WI38 (cell line): ENCODE measurements around the gene PHACTR3.

Source experiments
- H3K4me3 ChIP-seq: 2 replicates; pipeline ENCODE4 v1.5.1; 2011; ENCODE audit warnings: low read depth, mild to moderate bottlenecking, control low read depth, low read length
- TF ChIP-seq, protein P1 (sequence below): IDR thresholded peaks from 2 replicates; pipeline ENCODE4 v1.5.1; 2012; ENCODE audit warnings: low read depth, mild to moderate bottlenecking, control low read depth, low read length

PHACTR3 gene

DNA sequence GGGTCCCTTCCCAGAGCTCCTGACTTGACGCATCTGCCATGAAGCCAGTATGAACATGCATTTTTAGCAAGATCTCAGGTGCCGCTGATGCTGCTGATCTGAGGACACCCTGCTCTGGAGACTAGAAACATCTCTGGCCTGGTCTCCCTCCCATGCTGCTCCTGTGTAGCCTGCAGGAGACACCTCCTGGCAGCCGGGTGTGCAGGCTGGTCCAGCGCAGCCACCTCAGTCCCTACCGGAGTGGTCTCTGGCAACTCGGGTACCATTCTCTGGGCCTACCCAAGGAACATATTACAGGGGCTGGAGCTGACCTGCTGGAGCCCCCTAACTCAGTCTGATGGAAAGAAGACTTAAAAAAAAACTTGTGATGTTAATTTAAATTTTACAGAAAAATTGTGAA is 20.1 kb downstream of the PHACTR3 start:
- TF ChIP-seq, protein P1, sequence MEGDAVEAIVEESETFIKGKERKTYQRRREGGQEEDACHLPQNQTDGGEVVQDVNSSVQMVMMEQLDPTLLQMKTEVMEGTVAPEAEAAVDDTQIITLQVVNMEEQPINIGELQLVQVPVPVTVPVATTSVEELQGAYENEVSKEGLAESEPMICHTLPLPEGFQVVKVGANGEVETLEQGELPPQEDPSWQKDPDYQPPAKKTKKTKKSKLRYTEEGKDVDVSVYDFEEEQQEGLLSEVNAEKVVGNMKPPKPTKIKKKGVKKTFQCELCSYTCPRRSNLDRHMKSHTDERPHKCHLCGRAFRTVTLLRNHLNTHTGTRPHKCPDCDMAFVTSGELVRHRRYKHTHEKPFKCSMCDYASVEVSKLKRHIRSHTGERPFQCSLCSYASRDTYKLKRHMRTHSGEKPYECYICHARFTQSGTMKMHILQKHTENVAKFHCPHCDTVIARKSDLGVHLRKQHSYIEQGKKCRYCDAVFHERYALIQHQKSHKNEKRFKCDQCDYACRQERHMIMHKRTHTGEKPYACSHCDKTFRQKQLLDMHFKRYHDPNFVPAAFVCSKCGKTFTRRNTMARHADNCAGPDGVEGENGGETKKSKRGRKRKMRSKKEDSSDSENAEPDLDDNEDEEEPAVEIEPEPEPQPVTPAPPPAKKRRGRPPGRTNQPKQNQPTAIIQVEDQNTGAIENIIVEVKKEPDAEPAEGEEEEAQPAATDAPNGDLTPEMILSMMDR, result no peak
- no peak overlapping the region for H3K4me3 ChIP-seq

DNA sequence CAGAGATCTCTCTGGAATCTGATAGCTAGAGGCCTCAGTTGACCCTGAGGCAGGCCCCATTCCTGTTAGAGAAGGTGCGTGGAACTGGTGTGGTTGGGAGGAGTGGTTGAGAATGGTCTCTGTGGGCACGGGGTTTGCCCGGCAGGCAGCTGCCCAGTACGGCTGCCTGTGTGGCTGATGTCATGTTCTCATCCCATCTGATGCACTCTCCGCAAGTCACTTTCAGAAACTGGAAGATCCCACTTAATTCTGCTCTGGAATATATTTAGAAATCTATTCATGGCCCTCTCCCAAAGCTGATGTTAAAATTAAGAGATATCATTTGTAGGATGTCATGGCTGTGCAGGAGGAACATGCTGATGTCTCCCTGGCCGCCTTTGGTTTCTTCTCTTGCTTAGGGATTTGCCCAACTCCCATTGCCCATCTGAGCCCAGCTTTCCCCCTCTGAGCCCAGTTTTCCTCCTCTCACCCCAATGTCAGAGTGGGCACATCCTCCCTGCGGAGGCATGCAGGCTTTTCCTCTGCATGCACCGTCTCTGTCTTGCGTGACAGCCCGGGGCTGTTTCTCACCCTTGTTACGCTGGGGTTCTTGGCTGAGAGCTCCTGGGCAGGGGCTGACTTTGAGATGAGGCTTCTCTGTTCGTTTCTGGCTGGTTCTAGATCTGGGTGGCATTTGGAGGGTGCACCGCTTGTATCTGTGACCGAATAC is 21.0 kb downstream of the PHACTR3 start:
- no peak overlapping the region for H3K4me3 ChIP-seq
- TF ChIP-seq, protein P1, result no peak

DNA sequence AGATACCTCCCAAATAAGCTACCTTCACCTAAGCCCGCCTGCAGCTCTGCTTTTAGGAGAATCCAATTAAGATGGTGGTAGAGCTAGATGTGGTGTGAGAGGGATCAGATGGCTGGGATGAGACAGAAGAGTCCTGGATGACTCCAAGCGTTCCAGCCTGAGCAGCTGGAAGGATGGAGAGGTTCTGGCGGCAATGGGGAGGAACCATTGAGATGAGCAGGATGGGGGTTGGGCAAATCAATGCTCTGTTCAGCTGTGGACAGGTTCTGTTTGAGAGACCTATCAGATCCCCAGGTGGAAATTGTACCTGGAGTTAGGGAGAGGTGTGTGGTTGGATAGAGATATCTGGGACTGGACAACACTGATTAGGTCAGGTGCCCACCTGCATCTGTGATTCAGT is 23.0 kb downstream of the PHACTR3 start:
- TF ChIP-seq, protein P1, result no peak
- no peak overlapping the region for H3K4me3 ChIP-seq

DNA sequence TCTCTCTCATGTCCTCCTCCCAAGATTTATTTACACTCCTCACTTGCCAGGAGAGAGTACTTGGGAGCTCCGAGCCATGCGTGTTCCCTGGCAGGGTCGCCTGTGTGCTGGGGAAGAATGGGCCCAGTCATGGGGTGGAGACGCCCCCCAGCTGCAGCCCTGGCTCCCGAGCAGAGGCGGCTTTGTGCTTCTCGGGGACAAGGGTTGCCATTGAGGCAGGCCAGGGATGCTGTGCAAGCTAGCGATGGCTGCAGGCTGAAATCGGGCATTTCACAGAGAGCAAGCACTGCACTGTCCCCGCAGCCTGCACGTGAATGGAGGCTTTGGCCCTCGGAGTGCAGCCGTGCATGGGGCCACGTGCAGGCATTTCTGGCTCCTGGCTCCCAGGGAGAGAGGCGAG is 23.8 kb downstream of the PHACTR3 start:
- TF ChIP-seq, protein P1, result no peak
- H3K4me3 ChIP-seq, result no peak overlapping the region

DNA sequence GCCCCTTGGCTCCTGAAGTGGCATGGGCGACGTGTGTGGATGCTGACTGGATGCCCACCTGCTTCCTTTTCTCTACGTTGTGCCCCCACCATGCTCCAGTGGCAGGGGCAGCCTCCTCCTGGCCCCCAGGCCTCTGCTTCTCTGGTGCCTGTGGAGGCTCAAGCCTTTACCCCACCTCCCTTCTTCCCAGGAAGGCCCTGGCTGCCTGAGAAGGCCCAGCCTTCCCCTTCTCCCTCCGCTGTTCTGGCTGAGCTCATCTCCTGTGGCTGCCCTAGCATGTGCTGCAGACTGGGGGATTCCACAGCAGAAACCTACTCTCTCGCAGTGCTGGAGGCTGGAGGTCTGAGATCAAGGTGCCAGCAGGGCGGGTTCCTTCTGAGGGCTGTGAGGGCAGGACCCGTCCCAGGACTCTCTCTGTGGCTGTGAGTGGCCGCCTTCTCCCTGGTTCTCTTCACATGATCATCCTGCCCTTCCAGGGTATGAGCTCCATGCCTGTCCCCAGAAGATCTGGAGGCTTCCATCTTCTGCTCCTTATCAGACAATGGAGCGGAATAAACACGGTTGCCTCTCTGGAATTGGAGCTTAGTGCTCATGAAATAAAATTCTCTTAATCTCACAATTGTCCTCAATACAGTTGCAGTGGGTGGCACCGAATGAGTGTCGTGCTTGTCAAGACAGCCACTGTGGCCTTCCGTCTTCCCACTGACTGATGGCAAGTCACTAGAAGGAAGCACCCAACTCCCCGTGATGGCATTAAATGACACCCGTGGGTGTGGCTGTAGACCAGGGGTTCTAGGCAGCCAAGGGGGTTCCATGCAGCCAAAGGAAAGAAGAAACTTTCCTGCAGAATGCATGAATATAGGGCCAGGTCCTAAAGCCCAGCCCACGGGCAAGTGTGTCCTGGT is 25.1 kb downstream of the PHACTR3 start:
- TF ChIP-seq, protein P1, result no peak
- no peak overlapping the region for H3K4me3 ChIP-seq

DNA sequence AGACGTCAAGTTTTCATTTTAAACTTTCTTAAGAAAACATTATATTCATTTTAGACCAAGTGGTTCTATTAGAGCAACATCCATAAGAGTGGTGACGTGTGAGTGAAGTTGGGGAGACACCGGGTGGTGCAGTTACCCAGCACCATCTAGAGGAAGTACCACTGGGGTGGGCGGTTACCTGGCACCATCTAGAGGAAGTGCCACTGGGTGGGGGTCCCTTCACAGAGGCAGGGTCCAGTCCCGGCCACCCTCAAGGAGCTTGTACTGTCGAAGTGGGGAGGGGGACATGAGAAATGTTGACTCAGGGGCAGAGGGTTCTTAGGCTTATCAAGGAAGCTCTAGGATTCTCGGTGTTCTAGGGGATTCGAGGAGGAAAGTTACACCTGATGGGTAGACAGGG is 26.2 kb downstream of the PHACTR3 start:
- TF ChIP-seq, protein P1, result no peak
- H3K4me3 ChIP-seq, result no peak overlapping the region

DNA sequence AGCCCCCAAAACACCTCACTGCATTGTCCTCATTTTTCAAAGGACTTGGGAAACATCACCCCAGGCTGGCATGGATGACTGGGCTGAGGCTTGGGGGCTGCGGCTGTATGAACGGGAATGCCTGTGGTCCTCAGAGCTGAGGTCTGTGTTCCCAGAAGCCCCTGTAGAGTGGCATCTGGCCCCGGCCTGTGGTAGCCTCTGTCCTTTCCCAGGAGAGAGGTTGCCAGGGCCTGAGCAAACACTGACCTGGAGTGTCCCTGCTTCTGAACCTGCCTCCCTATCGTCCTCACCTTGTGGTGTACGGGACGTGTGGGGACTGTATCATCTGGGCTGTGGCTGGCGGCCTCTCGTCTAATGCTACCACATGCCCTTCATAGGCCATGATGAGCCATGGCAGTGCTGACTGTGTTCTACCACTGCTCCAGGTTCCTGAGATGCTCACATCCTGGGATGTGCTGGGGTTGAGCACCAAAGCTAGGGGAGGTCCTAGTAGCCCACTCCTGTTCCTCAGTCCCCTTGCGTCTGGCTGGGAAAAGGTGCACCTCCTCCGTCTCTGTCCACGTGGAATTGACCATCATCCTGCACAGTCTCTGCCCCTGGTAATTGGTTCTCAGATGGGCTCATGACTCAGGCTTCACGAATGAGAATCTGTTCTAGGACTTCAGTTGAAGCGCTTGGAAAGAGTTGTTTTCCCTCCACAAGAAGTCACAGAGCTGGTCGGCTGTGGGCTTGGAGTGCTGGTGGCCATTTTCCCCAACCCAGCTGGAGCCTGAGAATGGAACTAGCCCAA is 27.6 kb downstream of the PHACTR3 start:
- TF ChIP-seq, protein P1, result no peak
- no peak overlapping the region for H3K4me3 ChIP-seq
